Neural crest cell (in vitro differentiated cells): ENCODE measurements around the gene DGCR8. TPM values are rescaled to one million over a fixed set of nuclear protein-coding genes. Genes with fewer than 3 reads are reported as not detected.

ENCODE experiments used
- DNase-seq: peaks from one replicate; pipeline ENCODE4 v3.0.0; 2021; ENCODE audit warnings: low read depth, mixed read lengths, low spot score
- H3K27ac Mint-ChIP-seq: one replicate; pipeline ENCODE4 v1.8.0; 2021; ENCODE audit warnings: mild to moderate bottlenecking, mixed read lengths; ENCODE audit not compliant: unreplicated experiment
- H3K27me3 Mint-ChIP-seq: 2 replicates; pipeline ENCODE4 v1.8.0; 2021; ENCODE audit warnings: low read depth, mild to moderate bottlenecking, mixed read lengths
- H3K36me3 Mint-ChIP-seq: 2 replicates; pipeline ENCODE4 v1.8.0; 2021; ENCODE audit warnings: low read depth, mild to moderate bottlenecking, mixed read lengths
- H3K4me1 Mint-ChIP-seq: 2 replicates; pipeline ENCODE4 v1.8.0; 2021; ENCODE audit warnings: mixed read lengths
- H3K4me3 Mint-ChIP-seq: one replicate; pipeline ENCODE4 v1.8.0; 2021; ENCODE audit warnings: mild to moderate bottlenecking, mixed read lengths
- H3K9me3 Mint-ChIP-seq: 2 replicates; pipeline ENCODE4 v1.8.0; 2021; ENCODE audit warnings: mixed read lengths
- total RNA-seq: library from RNA; stranded (reverse); gene quantifications from 2 replicates; pipeline ENCODE4 v1.2.1, GENCODE V29; 2021
- TF ChIP-seq, protein P1 (sequence below): fragments of 200-600 bp; sonication (generic); conservative IDR thresholded peaks from 2 replicates; pipeline ENCODE4 v1.5.0; 2021; ENCODE audit warnings: antibody characterized with exemption, mild to moderate bottlenecking

Gene DGCR8
- total RNA-seq, 1 donor from 2014 or later = 86.5 TPM

DNA sequence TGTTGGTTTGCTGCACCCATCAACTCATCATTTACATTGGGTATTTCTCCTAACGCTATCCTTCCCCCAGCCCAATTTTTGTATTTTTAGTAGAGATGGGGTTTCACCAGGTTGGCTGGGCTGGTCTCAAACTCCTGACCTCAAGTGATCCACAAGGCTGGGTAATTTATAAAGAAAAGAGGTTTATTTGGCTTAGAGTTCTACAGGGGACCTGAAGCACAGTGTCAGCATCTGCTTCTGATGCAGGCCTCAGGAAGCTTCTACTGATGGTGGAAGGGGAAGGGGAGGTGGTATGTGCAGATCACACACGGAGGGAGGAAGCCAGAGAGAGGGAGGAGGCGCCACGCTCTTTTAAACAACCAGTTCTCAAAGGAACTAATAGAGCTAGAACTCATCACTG lies 33.3 kb upstream of the DGCR8 start:
- Mint-ChIP-seq H3K36me3 (peaks cover 16% of the 10 kb centered on the region), H3K9me3 (no peaks in the 10 kb centered on the region), H3K4me1 (no peaks in the 10 kb centered on the region), H3K27ac (no peak overlapping the region), H3K27me3 (no peaks in the 10 kb centered on the region), H3K4me3 (no peak overlapping the region)
- TF ChIP-seq, protein P1, sequence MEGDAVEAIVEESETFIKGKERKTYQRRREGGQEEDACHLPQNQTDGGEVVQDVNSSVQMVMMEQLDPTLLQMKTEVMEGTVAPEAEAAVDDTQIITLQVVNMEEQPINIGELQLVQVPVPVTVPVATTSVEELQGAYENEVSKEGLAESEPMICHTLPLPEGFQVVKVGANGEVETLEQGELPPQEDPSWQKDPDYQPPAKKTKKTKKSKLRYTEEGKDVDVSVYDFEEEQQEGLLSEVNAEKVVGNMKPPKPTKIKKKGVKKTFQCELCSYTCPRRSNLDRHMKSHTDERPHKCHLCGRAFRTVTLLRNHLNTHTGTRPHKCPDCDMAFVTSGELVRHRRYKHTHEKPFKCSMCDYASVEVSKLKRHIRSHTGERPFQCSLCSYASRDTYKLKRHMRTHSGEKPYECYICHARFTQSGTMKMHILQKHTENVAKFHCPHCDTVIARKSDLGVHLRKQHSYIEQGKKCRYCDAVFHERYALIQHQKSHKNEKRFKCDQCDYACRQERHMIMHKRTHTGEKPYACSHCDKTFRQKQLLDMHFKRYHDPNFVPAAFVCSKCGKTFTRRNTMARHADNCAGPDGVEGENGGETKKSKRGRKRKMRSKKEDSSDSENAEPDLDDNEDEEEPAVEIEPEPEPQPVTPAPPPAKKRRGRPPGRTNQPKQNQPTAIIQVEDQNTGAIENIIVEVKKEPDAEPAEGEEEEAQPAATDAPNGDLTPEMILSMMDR = no peak
- DNase-seq = no peak

- Mint-ChIP-seq H3K27me3 (no peaks in the 10 kb centered on the region), H3K9me3 (no peaks in the 10 kb centered on the region), H3K4me3 (no peak overlapping the region), H3K36me3 (peaks cover 13% of the 10 kb centered on the region), H3K4me1 (no peaks in the 10 kb centered on the region), H3K27ac (no peak overlapping the region)
- TF ChIP-seq, protein P1 = no peak
- no peak for DNase-seq
Observed at GRCh38 chr22:20051927-20052308, 28.1 kb upstream of the DGCR8 start.

GRCh38 chr22:20052309-20053259 lies 27.5 kb upstream of the DGCR8 start:
- DNase-seq = no peak
- Mint-ChIP-seq H3K4me1 (no peaks in the 10 kb centered on the region), H3K4me3 (no peak overlapping the region)

GRCh38 chr22:20053407-20054033 lies 26.5 kb upstream of the DGCR8 start:
- TF ChIP-seq, protein P1 = no peak
- H3K9me3 Mint-ChIP-seq = no peaks in the 10 kb centered on the region
- no peak for DNase-seq
- no peak overlapping the region for H3K4me3 Mint-ChIP-seq
- no peaks in the 10 kb centered on the region for H3K27me3 Mint-ChIP-seq
- peaks cover under 1% of the 10 kb centered on the region for H3K4me1 Mint-ChIP-seq
- H3K27ac Mint-ChIP-seq = no peak overlapping the region
- peaks cover 8% of the 10 kb centered on the region for H3K36me3 Mint-ChIP-seq

More at GRCh38 chr22:20052309-20053259, 27.5 kb upstream of the DGCR8 start:
- H3K27me3 Mint-ChIP-seq = no peaks in the 10 kb centered on the region
- H3K36me3 Mint-ChIP-seq = peaks cover 13% of the 10 kb centered on the region
- H3K27ac Mint-ChIP-seq = no peak overlapping the region
- no peaks in the 10 kb centered on the region for H3K9me3 Mint-ChIP-seq
- TF ChIP-seq, protein P1 = no peak

GRCh38 chr22:20054034-20054427 lies 26.0 kb upstream of the DGCR8 start:
- TF ChIP-seq, protein P1 = no peak
- Mint-ChIP-seq H3K27ac (no peak overlapping the region), H3K4me3 (no peak overlapping the region), H3K4me1 (peaks cover 5% of the 10 kb centered on the region), H3K27me3 (no peaks in the 10 kb centered on the region), H3K36me3 (peaks cover 5% of the 10 kb centered on the region), H3K9me3 (no peaks in the 10 kb centered on the region)
- DNase-seq = no peak
